GM21360 (cell line): Measurements from ENCODE around the gene DAND5.

Experiments
- ATAC-seq: cut with Tn5 transposase; IDR thresholded peaks from one replicate; pipeline ENCODE4 v1.9.1; 2021; ENCODE audit warnings: mild to moderate bottlenecking, moderate library complexity; ENCODE audit not compliant: unreplicated experiment

The DAND5 gene

DNA sequence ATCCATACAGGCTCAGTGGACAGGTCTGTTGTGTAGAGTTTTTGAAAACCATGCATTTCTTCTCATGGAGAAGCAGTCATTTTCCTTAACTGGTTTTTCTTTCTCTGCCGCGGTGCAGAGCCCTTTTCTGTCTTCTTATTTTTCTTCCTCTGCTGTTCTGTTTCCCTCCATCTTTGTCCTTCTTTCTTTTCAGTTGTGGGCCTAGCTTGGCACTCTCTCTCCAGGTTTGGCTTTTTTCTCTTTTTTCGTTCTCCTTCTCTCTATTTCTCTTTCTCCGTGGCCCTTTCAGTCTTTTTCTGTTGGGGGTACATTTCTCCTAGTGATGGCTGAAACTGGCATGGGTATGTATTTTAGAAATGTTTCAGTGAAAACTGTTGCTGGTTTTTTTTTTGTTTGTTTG lies 50.0 kb downstream of the DAND5 start:
- ATAC-seq: no peak

DNA sequence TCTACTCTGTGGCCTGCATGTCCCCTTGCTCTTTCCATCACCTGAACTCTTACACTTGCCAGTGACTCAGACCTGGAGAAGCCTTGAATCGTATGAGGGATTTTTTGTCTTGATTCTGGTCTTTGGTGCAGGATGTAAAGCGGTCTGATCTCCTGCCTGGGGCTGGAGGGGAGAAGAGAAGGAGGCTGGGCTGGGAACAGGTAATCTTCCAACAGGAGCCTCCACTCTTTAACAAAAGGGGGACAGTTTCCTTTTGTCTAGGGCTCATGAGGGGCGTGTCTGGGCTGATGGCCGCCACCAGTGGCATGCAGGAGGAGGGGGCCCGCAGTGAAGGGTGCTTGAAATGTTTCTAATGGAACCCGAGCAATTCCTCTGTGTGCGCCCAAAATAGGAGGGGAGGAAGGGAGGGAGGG lies 50.6 kb downstream of the DAND5 start:
- ATAC-seq: no peak

DNA sequence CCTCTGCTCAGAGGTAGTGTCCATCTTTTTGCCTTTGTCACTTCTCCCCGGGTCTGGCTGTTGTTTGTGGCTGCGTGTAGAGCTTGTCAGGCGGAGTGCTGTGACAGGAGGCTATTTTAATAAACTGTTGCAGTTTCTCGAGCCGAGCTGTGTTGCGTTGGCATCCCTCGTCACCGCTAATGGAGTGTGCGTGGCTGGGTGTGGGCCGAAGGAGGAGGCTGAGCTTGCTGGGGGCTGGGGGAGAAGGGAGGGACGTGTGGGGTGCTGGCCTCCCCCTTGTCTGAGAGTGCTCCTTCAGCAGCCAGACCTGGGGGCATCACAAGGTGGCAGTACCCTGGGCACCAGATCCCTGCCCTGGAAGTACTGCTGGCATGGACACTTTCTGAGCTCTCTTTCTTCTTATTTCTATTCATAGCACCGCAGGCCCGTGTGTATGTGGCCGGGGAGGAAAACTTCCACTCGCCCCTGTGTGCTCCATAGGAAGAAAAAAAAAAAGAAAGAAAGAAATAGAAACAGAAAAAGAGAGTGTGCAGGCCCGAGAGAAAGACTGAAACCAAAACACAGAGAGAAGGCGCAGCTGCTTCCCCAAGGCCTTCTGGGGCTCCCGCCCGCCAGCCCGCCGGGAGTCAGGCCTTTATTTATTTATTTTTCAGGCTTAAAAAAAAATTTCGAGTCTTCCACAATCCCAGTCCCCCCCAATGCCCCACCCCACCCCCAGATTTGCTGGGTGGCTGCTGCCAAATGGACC lies 52.9 kb downstream of the DAND5 start:
- ATAC-seq: no peak

DNA sequence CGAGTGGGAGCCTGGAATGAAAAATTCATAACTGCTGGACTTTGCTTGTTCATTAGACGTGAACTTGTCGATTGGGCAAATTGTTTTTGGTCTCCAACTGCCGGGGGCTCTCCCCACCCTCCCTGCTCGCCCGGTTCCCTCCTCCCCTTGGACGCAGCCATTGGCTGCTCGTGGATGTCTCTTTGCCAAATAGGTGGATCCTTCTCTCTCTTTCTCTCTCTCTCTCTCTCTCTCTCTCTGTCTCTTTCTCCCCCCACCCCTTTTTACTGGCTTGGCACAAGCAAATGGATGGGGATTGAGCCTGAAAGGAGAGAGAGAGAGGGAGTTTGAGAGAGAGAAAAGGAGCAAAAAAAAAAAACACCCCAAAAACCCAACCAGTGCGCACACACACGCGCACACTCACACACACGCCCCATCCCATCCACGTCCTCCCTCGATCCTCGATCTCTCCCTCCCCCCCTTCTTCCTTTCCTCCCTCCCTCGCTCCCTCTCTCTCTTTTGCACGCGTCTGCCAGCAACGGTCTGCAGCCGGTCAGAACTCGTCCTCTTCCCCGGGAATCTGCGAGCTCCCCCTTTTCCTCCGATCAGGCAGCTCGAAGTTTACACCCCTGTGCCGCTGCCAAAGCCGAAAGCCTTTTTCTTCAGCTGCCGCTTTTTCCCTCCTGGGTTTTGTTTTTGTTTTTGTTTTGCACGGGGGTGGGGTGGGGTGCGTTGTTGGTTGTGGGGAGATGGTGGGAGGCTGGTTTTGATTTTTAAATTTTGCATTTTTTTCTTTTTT lies 53.7 kb downstream of the DAND5 start:
- no peak for ATAC-seq

DNA sequence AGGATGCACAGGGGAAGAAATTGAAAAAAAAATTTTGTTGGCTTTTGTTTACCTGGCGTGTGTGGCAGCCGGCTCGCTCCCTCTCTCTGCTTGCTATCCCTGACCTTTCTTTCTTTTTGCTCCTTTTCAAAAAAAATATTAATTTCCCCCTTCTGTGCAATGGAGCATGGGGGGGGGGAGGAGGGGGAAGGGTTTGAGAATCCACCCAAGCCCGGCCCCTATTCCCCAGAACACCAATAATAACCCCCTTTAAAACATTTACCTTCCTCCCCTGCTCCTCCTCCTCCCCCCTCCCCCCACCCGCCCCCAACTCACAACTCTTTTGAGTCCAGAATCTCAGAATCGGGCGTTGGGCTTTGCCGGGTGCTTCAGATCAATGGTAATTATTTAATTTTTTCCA lies 54.3 kb downstream of the DAND5 start:
- no peak for ATAC-seq
